Cardiac muscle cell (in vitro differentiated cells and primary cell): ENCODE data around the gene MSRB3. TPM values are rescaled to one million over a fixed set of nuclear protein-coding genes. Genes with fewer than 3 reads are reported as not detected.

Source experiments
- DNase-seq, 2 donors: peaks; one replicate each; pipeline versions ENCODE4 v3.0.0 to v3.0.0-alpha.2; 2010 to 2017; ENCODE audit warnings: low read depth in 1 of 2, low spot score in 1 of 2
- H3K27ac ChIP-seq: fragments of 200-600 bp; sonication (generic); 2 replicates; pipeline ENCODE4 v1.5.1; 2016
- H3K27me3 ChIP-seq: fragments of 200-600 bp; sonication (generic); 2 replicates; pipeline ENCODE4 v1.6.0; 2016; ENCODE audit warnings: control low read depth
- H3K36me3 ChIP-seq: fragments of 200-600 bp; sonication (generic); 2 replicates; pipeline ENCODE4 v1.5.1; 2016; ENCODE audit warnings: control low read depth
- H3K4me1 ChIP-seq: fragments of 200-600 bp; sonication (generic); 2 replicates; pipeline ENCODE4 v1.8.1; 2017; ENCODE audit warnings: low read depth, mild to moderate bottlenecking, mixed run types
- H3K4me3 ChIP-seq: fragments of 200-600 bp; sonication (generic); 2 replicates; pipeline ENCODE4 v1.5.1; 2016; ENCODE audit warnings: mild to moderate bottlenecking
- H3K9me3 ChIP-seq: fragments of 200-600 bp; sonication (generic); 2 replicates; pipeline ENCODE4 v1.5.1; 2017; ENCODE audit warnings: low read depth, mild to moderate bottlenecking, control low read depth
- polyA plus RNA-seq: library from polyadenylated mRNA; unstranded; fragments of >200 nt; fragmentation: Nextera tagmentation; extraction: Ambion mirVana; gene quantifications from 2 replicates; pipeline ENCODE4 v1.2.1, GENCODE V29; 2016
- total RNA-seq: library from RNA; depleted of rRNA; stranded (reverse); fragments of >200 nt; gene quantifications from 2 replicates; pipeline ENCODE4 v1.2.3, GENCODE V29; 2016
- TF ChIP-seq, protein P1 (sequence below): IDR thresholded peaks from 2 replicates; pipeline ENCODE4 v1.5.1; 2012; ENCODE audit warnings: low read depth, mild to moderate bottlenecking, low read length

Gene MSRB3
- total and polyA plus RNA-seq, 2 experiments from 2014 or later = 41.0 to 72.4 TPM

GRCh38 chr12:65465766-65466547 lies 187.5 kb downstream of the MSRB3 start:
- H3K4me1 ChIP-seq = no peaks in the 10 kb centered on the region
- no peaks in the 10 kb centered on the region for H3K9me3 ChIP-seq
- no peak for DNase-seq
- peaks cover 8% of the 10 kb centered on the region for H3K36me3 ChIP-seq
- TF ChIP-seq, protein P1, sequence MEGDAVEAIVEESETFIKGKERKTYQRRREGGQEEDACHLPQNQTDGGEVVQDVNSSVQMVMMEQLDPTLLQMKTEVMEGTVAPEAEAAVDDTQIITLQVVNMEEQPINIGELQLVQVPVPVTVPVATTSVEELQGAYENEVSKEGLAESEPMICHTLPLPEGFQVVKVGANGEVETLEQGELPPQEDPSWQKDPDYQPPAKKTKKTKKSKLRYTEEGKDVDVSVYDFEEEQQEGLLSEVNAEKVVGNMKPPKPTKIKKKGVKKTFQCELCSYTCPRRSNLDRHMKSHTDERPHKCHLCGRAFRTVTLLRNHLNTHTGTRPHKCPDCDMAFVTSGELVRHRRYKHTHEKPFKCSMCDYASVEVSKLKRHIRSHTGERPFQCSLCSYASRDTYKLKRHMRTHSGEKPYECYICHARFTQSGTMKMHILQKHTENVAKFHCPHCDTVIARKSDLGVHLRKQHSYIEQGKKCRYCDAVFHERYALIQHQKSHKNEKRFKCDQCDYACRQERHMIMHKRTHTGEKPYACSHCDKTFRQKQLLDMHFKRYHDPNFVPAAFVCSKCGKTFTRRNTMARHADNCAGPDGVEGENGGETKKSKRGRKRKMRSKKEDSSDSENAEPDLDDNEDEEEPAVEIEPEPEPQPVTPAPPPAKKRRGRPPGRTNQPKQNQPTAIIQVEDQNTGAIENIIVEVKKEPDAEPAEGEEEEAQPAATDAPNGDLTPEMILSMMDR = no peak
- H3K27me3 ChIP-seq = no peaks in the 10 kb centered on the region
- H3K27ac ChIP-seq = no peak overlapping the region
- no peak overlapping the region for H3K4me3 ChIP-seq

DNA sequence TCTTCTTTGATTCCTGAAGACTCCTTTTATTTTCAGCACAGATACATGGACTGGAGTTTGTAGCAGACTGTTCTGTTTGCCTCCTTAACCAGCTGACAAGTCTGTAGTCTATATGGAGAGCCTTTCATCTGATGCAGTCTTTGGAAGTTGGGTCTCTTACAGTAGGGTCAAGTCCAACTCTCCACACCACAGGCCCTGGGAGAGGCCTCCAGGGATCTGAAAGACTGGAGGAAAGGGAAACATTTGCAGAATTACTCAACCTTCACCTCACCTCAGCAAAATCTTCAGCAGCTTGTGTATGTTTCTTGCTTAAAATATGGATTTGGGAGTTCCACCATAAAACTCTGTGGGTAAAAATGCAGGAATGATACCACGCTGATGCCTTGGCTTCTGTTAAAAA lies 188.4 kb downstream of the MSRB3 start:
- Histone ChIP-seq H3K36me3 (peaks cover 8% of the 10 kb centered on the region), H3K4me3 (no peak overlapping the region), H3K27me3 (no peaks in the 10 kb centered on the region), H3K9me3 (no peaks in the 10 kb centered on the region), H3K4me1 (no peaks in the 10 kb centered on the region), H3K27ac (no peak overlapping the region)
- DNase-seq = peak in 1 of 2 donors; percentile 46
- TF ChIP-seq, protein P1 = no peak

GRCh38 chr12:65470256-65470655 lies 191.8 kb downstream of the MSRB3 start:
- no peaks in the 10 kb centered on the region for H3K9me3 ChIP-seq
- H3K36me3 ChIP-seq = no peaks in the 10 kb centered on the region
- DNase-seq = peak in 1 of 2 donors; percentile 27
- TF ChIP-seq, protein P1 = no peak
- no peak overlapping the region for H3K27ac ChIP-seq
- H3K4me3 ChIP-seq = no peak overlapping the region
- H3K27me3 ChIP-seq = no peaks in the 10 kb centered on the region
- H3K4me1 ChIP-seq = no peaks in the 10 kb centered on the region

GRCh38 chr12:65472079-65472478 lies 193.6 kb downstream of the MSRB3 start:
- Histone ChIP-seq H3K9me3 (no peaks in the 10 kb centered on the region), H3K4me3 (no peak overlapping the region), H3K4me1 (no peaks in the 10 kb centered on the region), H3K27me3 (no peaks in the 10 kb centered on the region), H3K27ac (no peak overlapping the region), H3K36me3 (no peaks in the 10 kb centered on the region)
- TF ChIP-seq, protein P1 = no peak
- DNase-seq = no peak

- DNase-seq = no peak
- Histone ChIP-seq H3K9me3 (no peaks in the 10 kb centered on the region), H3K27ac (no peak overlapping the region), H3K36me3 (no peaks in the 10 kb centered on the region), H3K4me1 (no peaks in the 10 kb centered on the region), H3K4me3 (no peak overlapping the region), H3K27me3 (no peaks in the 10 kb centered on the region)
- TF ChIP-seq, protein P1 = no peak
Observed at GRCh38 chr12:65474831-65475230, 196.3 kb downstream of the MSRB3 start.
